ENCODE results near the gene RHOT2. TPM values are rescaled to one million over a fixed set of nuclear protein-coding genes. Genes with fewer than 3 reads are reported as not detected.

Gene RHOT2
- total and polyA plus RNA-seq, 3 experiments from 2014 or later, result 49.6 to 151 (median 140) TPM

- peak within 1 kb of the TSS; percentile 61 to 93 (median 84) for H3K27ac Mint-ChIP-seq
- H3K9me3 Mint-ChIP-seq, result no peaks in the 10 kb centered on the region
- no peaks in the 10 kb centered on the region for H3K9me3 ChIP-seq (ENCODE audit: low read length)
- peak within 1 kb of the TSS; percentile 74 to 87 (median 78) for H3K4me3 Mint-ChIP-seq
- DNase-seq, result peak; percentile 88 to 95 (median 92)
- peak within 1 kb of the TSS; percentile 66 for H3K4me3 ChIP-seq (ENCODE audit: low read length)
- ChIA-PET POLR2A (interaction anchor here (0.5 to 1.4 kb wide), 6 partner anchors 13 to 66 kb away, joined by 3 to 7 read pairs (median 4); partner anchors contain the start of genes METRN, METTL26, RAB40C and RHOT2), CTCF (interaction anchor here (0.8 to 1.3 kb wide), 4 partner anchors 12 to 32 kb away, joined by 3 to 7 read pairs (median 4); partner anchors contain the start of genes METTL26, RHOT2 and STUB1)
- H3K36me3 ChIP-seq (ENCODE audit: insufficient read depth, low read length), result no peaks in the 10 kb centered on the region
- H3K27me3 Mint-ChIP-seq, result no peaks in the 10 kb centered on the region
- peaks cover 13% of the 10 kb centered on the region for H3K4me1 ChIP-seq (ENCODE audit: insufficient read depth, low read length)
- peak within 1 kb of the TSS; percentile 58 for H3K27ac ChIP-seq (ENCODE audit: low read depth, low read length)
- H3K27me3 ChIP-seq (ENCODE audit: insufficient read depth, low read length, poor library complexity, severe bottlenecking), result no peaks in the 10 kb centered on the region
- peaks cover 0 to 21% (median 11%) of the 10 kb centered on the region in 3 donors for H3K4me1 Mint-ChIP-seq
- H3K36me3 Mint-ChIP-seq, result no peaks in the 10 kb centered on the region
Measured at GRCh38 chr16:648781-649589, 18.9 kb upstream of the RHOT2 start, which contains the start of gene WDR90. Gene WDR90, plus strand, starts transcription at chr16:649365. Its CDS starts 52 bp downstream, at chr16:649417.

DNA sequence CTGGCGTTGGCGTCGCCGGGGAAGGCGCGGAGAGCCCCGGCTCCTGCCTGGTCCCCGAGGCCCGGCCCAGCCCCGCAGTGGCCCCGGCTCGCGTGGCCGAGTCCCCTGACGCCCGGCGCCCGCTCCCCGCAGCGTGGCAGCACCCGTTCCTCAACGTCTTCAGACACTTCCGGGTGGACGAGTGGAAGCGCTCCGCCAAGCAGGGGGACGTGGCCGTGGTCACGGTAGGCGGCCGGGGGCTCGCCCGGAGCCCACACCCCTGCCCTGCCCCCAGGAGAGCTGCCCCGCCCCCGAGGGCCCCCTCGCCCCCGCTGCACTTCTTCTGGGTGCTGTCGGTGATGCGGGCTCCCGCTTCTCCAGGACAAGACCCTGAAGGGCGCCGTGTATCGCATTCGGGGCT is 18.3 kb upstream of the RHOT2 start:
- H3K27me3 ChIP-seq (ENCODE audit: insufficient read depth, low read length, poor library complexity, severe bottlenecking), result no peaks in the 10 kb centered on the region
- H3K27me3 Mint-ChIP-seq, result no peaks in the 10 kb centered on the region
- H3K27ac Mint-ChIP-seq, result peak overlapping the region in 1 of 8 donors; percentile 68
- no peaks in the 10 kb centered on the region for H3K36me3 Mint-ChIP-seq
- H3K9me3 Mint-ChIP-seq, result no peaks in the 10 kb centered on the region
- no peaks in the 10 kb centered on the region for H3K36me3 ChIP-seq (ENCODE audit: insufficient read depth, low read length)
- peaks cover 13% of the 10 kb centered on the region for H3K4me1 ChIP-seq (ENCODE audit: insufficient read depth, low read length)
- peak overlapping the region; percentile 66 for H3K4me3 ChIP-seq (ENCODE audit: low read length)
- peak overlapping the region; percentile 59 to 85 (median 62) for H3K4me3 Mint-ChIP-seq
- CTCF ChIA-PET, result interaction anchor here (0.8 to 1.3 kb wide), 3 partner anchors 13 to 31 kb away, joined by 3 to 5 read pairs (median 4); partner anchors contain the start of genes METTL26, RHOT2 and STUB1
- no peak for DNase-seq
- H3K27ac ChIP-seq (ENCODE audit: low read depth, low read length), result no peak overlapping the region
- no peaks in the 10 kb centered on the region for H3K9me3 ChIP-seq (ENCODE audit: low read length)
- POLR2A ChIA-PET, result interaction anchor here (0.5 to 1.4 kb wide), 6 partner anchors 13 to 65 kb away, joined by 3 to 7 read pairs (median 4); partner anchors contain the start of genes METRN, METTL26, RAB40C and RHOT2
- H3K4me1 Mint-ChIP-seq, result peaks cover 0 to 21% (median 8%) of the 10 kb centered on the region in 3 donors

- Histone ChIP-seq H3K4me1 (ENCODE audit: insufficient read depth, low read length) (peaks cover 13% of the 10 kb centered on the region), H3K27ac (ENCODE audit: low read depth, low read length) (no peak overlapping the region), H3K36me3 (ENCODE audit: insufficient read depth, low read length) (no peaks in the 10 kb centered on the region), H3K27me3 (ENCODE audit: insufficient read depth, low read length, poor library complexity, severe bottlenecking) (no peaks in the 10 kb centered on the region), H3K9me3 (ENCODE audit: low read length) (no peaks in the 10 kb centered on the region), H3K4me3 (ENCODE audit: low read length) (no peak overlapping the region)
- ChIA-PET CTCF (interaction anchor here (2.0 kb wide), 1 partner anchor 14 kb away, joined by 6 read pairs; no protein-coding TSS in a partner anchor), POLR2A (no interaction called here)
- Mint-ChIP-seq H3K4me1 (peaks cover 0 to 19% (median 5%) of the 10 kb centered on the region in 3 donors), H3K9me3 (no peaks in the 10 kb centered on the region), H3K4me3 (peak overlapping the region in 1 of 7 donors; percentile 52), H3K27ac (no peak overlapping the region), H3K36me3 (no peaks in the 10 kb centered on the region), H3K27me3 (no peaks in the 10 kb centered on the region)
- no peak for DNase-seq
Measured at GRCh38 chr16:651844-652243, 16.1 kb upstream of the RHOT2 start.

- Mint-ChIP-seq H3K4me3 (peak overlapping the region in 1 of 7 donors; percentile 60), H3K4me1 (peaks cover 0 to 15% (median 5%) of the 10 kb centered on the region in 3 donors), H3K36me3 (no peaks in the 10 kb centered on the region), H3K9me3 (no peaks in the 10 kb centered on the region), H3K27me3 (no peaks in the 10 kb centered on the region), H3K27ac (no peak overlapping the region)
- POLR2A ChIA-PET, result no interaction called here
- Histone ChIP-seq H3K27me3 (ENCODE audit: insufficient read depth, low read length, poor library complexity, severe bottlenecking) (no peaks in the 10 kb centered on the region), H3K36me3 (ENCODE audit: insufficient read depth, low read length) (no peaks in the 10 kb centered on the region), H3K9me3 (ENCODE audit: low read length) (no peaks in the 10 kb centered on the region), H3K4me3 (ENCODE audit: low read length) (no peak overlapping the region), H3K27ac (ENCODE audit: low read depth, low read length) (no peak overlapping the region), H3K4me1 (ENCODE audit: insufficient read depth, low read length) (peaks cover 11% of the 10 kb centered on the region)
- CTCF ChIA-PET, result interaction anchor here (2.0 kb wide), 1 partner anchor 13 kb away, joined by 6 read pairs; no protein-coding TSS in a partner anchor
- no peak for DNase-seq
Measured at GRCh38 chr16:652454-653305, 15.3 kb upstream of the RHOT2 start.

GRCh38 chr16:654034-654433 is 13.9 kb upstream of the RHOT2 start:
- Mint-ChIP-seq H3K27ac (no peak overlapping the region), H3K4me3 (no peak overlapping the region), H3K4me1 (peaks cover 0 to 6% (median 0%) of the 10 kb centered on the region in 3 donors), H3K36me3 (no peaks in the 10 kb centered on the region), H3K27me3 (no peaks in the 10 kb centered on the region), H3K9me3 (no peaks in the 10 kb centered on the region)
- no peaks in the 10 kb centered on the region for H3K4me1 ChIP-seq (ENCODE audit: insufficient read depth, low read length)
- DNase-seq, result no peak
- H3K27ac ChIP-seq (ENCODE audit: low read depth, low read length), result no peak overlapping the region
- H3K9me3 ChIP-seq (ENCODE audit: low read length), result no peaks in the 10 kb centered on the region
- H3K4me3 ChIP-seq (ENCODE audit: low read length), result no peak overlapping the region
- ChIA-PET POLR2A (no interaction called here), CTCF (no interaction called here)
- H3K36me3 ChIP-seq (ENCODE audit: insufficient read depth, low read length), result no peaks in the 10 kb centered on the region
- H3K27me3 ChIP-seq (ENCODE audit: insufficient read depth, low read length, poor library complexity, severe bottlenecking), result no peaks in the 10 kb centered on the region

- ChIA-PET CTCF (interaction anchor here (0.9 kb wide), 1 partner anchor 10 kb away, joined by 3 read pairs; the partner anchor contains the start of gene RHOT2), POLR2A (no interaction called here)
- Mint-ChIP-seq H3K4me3 (no peak overlapping the region), H3K4me1 (peaks cover 0 to 2% (median 0%) of the 10 kb centered on the region in 3 donors), H3K36me3 (no peaks in the 10 kb centered on the region), H3K27me3 (no peaks in the 10 kb centered on the region), H3K9me3 (no peaks in the 10 kb centered on the region), H3K27ac (no peak overlapping the region)
- Histone ChIP-seq H3K27ac (ENCODE audit: low read depth, low read length) (no peak overlapping the region), H3K36me3 (ENCODE audit: insufficient read depth, low read length) (no peaks in the 10 kb centered on the region), H3K4me3 (ENCODE audit: low read length) (no peak overlapping the region), H3K9me3 (ENCODE audit: low read length) (no peaks in the 10 kb centered on the region), H3K4me1 (ENCODE audit: insufficient read depth, low read length) (no peaks in the 10 kb centered on the region), H3K27me3 (ENCODE audit: insufficient read depth, low read length, poor library complexity, severe bottlenecking) (no peaks in the 10 kb centered on the region)
- no peak for DNase-seq
Measured at GRCh38 chr16:657487-657886, 10.4 kb upstream of the RHOT2 start.

DNA sequence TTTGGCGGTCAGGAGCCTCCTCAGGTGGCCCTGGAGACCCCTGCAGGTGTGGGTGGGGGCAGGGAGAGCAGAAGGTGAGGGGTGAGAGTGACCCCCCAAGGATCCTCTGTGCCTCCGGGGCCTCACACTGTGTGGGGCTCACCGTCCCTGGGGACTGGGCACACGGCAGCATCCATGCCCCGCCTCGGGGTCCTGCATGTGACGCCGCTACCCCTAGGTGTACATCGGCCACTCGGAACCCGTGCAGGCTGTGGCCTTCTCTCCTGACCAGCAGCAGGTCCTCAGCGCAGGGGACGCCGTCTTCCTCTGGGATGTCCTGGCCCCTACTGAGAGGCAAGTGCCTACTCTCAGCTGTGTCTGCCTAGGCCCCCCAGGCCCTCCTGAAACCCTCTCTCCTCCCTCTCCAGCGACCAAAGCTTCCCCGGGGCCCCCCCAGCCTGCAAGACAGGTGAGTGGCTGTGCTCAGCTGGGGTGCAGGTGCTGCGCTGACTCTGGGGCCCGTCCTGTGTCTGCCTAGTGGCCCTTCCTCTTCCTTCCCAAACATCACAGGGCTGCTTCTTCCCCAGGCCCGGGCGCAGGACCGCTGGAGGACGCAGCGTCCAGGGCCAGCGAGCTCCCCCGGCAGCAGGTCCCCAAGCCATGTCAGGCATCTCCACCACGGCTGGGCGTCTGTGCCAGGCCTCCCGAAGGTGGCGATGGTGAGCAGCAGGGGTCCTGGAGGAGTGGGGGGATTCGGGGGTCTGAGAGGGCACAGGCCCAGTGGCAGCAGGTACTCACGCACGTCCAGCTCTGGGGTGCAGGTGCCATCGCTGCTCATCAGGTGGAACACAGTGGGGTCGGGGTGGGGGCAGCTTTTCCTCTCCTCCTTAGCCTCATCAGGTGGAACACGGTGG is 9.0 kb upstream of the RHOT2 start:
- Histone ChIP-seq H3K4me1 (ENCODE audit: insufficient read depth, low read length) (no peaks in the 10 kb centered on the region), H3K4me3 (ENCODE audit: low read length) (no peak overlapping the region), H3K36me3 (ENCODE audit: insufficient read depth, low read length) (no peaks in the 10 kb centered on the region), H3K27me3 (ENCODE audit: insufficient read depth, low read length, poor library complexity, severe bottlenecking) (no peaks in the 10 kb centered on the region), H3K9me3 (ENCODE audit: low read length) (no peaks in the 10 kb centered on the region), H3K27ac (ENCODE audit: low read depth, low read length) (no peak overlapping the region)
- Mint-ChIP-seq H3K27ac (no peak overlapping the region), H3K36me3 (no peaks in the 10 kb centered on the region), H3K4me3 (no peak overlapping the region), H3K4me1 (peaks cover 0 to 2% (median 0%) of the 10 kb centered on the region in 3 donors), H3K27me3 (no peaks in the 10 kb centered on the region), H3K9me3 (no peaks in the 10 kb centered on the region)
- ChIA-PET CTCF (interaction anchor here (1.2 kb wide), 1 partner anchor 25 kb away, joined by 3 read pairs; the partner anchor contains the start of gene JMJD8), POLR2A (no interaction called here)
- DNase-seq, result no peak

All from CD8-positive, alpha-beta memory T cell (primary cell).